Stimulated activated effector memory CD8-positive, alpha-beta T cell treated with anti-CD3 and anti-CD28 coated beads, Interleukin-12 subunit alpha, Interleukin-12 subunit beta, amount 100 ng/mL, for 72 hours (primary cell): Measurements from ENCODE around the gene ZNF282.

Experiments used
- ATAC-seq: fragments of 150-1000 bp; cut with Tn5 transposase; 2 replicates; pipeline ENCODE4 v1.10.0; 2021
- DNase-seq, 2 donors: peaks; one replicate each; pipeline ENCODE4 v3.0.0; 2021 to 2022; ENCODE audit warnings: low spot score in 2 of 2
- H3K27ac Mint-ChIP-seq: one replicate; pipeline ENCODE4 v1.8.0; 2022; ENCODE audit warnings: mild to moderate bottlenecking, mixed read lengths
- H3K36me3 Mint-ChIP-seq: one replicate; pipeline ENCODE4 v1.8.0; 2022; ENCODE audit warnings: mild to moderate bottlenecking, mixed read lengths
- H3K4me1 Mint-ChIP-seq: one replicate; pipeline ENCODE4 v1.8.0; 2022; ENCODE audit warnings: mixed read lengths
- H3K4me3 Mint-ChIP-seq: one replicate; pipeline ENCODE4 v1.8.0; 2022; ENCODE audit warnings: mild to moderate bottlenecking, mixed read lengths
- H3K9me3 Mint-ChIP-seq: one replicate; pipeline ENCODE4 v1.8.0; 2022; ENCODE audit warnings: mixed read lengths

Gene ZNF282

GRCh38 chr7:149205690-149206381 lies 10.5 kb downstream of the ZNF282 start:
- Mint-ChIP-seq H3K4me3 (no peak overlapping the region), H3K36me3 (peaks cover 100% of the 10 kb centered on the region), H3K27ac (no peak overlapping the region), H3K4me1 (peaks cover 75% of the 10 kb centered on the region), H3K9me3 (no peaks in the 10 kb centered on the region)
- no peak for ATAC-seq
- DNase-seq = no peak

- DNase-seq = no peak
- no peak for ATAC-seq
- Mint-ChIP-seq H3K9me3 (no peaks in the 10 kb centered on the region), H3K27ac (peak overlapping the region; percentile 98), H3K4me1 (peaks cover 64% of the 10 kb centered on the region), H3K36me3 (peaks cover 100% of the 10 kb centered on the region), H3K4me3 (peak overlapping the region; percentile 22)
Measured at GRCh38 chr7:149207324-149208035, 12.1 kb downstream of the ZNF282 start.

- H3K4me3 Mint-ChIP-seq = peak overlapping the region; percentile 60
- peak overlapping the region; percentile 98 for H3K27ac Mint-ChIP-seq
- DNase-seq (peak; percentile 83 to 97), ATAC-seq (peak; percentile 93)
- H3K4me1 Mint-ChIP-seq = peaks cover 50% of the 10 kb centered on the region
- H3K9me3 Mint-ChIP-seq = no peaks in the 10 kb centered on the region
- H3K36me3 Mint-ChIP-seq = peaks cover 100% of the 10 kb centered on the region
Measured at GRCh38 chr7:149209518-149210269, 14.3 kb downstream of the ZNF282 start.

- Mint-ChIP-seq H3K36me3 (peaks cover 100% of the 10 kb centered on the region), H3K4me3 (peak overlapping the region; percentile 60), H3K4me1 (peaks cover 47% of the 10 kb centered on the region), H3K9me3 (no peaks in the 10 kb centered on the region), H3K27ac (peak overlapping the region; percentile 98)
- ATAC-seq (no peak), DNase-seq (no peak)
Measured at GRCh38 chr7:149210551-149210950, 15.2 kb downstream of the ZNF282 start.

- Mint-ChIP-seq H3K27ac (peak overlapping the region; percentile 73), H3K4me1 (peaks cover 38% of the 10 kb centered on the region), H3K36me3 (peaks cover 100% of the 10 kb centered on the region), H3K9me3 (no peaks in the 10 kb centered on the region), H3K4me3 (no peak overlapping the region)
- DNase-seq (no peak), ATAC-seq (no peak)
Measured at GRCh38 chr7:149214020-149214720, 18.8 kb downstream of the ZNF282 start.

- no peak overlapping the region for H3K4me3 Mint-ChIP-seq
- ATAC-seq (no peak), DNase-seq (no peak)
- H3K4me1 Mint-ChIP-seq = peaks cover 26% of the 10 kb centered on the region
- H3K9me3 Mint-ChIP-seq = no peaks in the 10 kb centered on the region
- H3K36me3 Mint-ChIP-seq = peaks cover 100% of the 10 kb centered on the region
- no peak overlapping the region for H3K27ac Mint-ChIP-seq
Measured at GRCh38 chr7:149216402-149216801, 21.1 kb downstream of the ZNF282 start.

- Mint-ChIP-seq H3K27ac (peak overlapping the region; percentile 77), H3K9me3 (no peaks in the 10 kb centered on the region), H3K36me3 (peaks cover 100% of the 10 kb centered on the region), H3K4me1 (peaks cover 26% of the 10 kb centered on the region), H3K4me3 (no peak overlapping the region)
- DNase-seq (no peak), ATAC-seq (no peak)
Measured at GRCh38 chr7:149217570-149217969, 22.2 kb downstream of the ZNF282 start.

GRCh38 chr7:149218469-149219420 lies 23.4 kb downstream of the ZNF282 start:
- H3K4me3 Mint-ChIP-seq = no peak overlapping the region
- peaks cover 24% of the 10 kb centered on the region for H3K4me1 Mint-ChIP-seq
- peaks cover 100% of the 10 kb centered on the region for H3K36me3 Mint-ChIP-seq
- ATAC-seq = no peak
- H3K27ac Mint-ChIP-seq = peak overlapping the region; percentile 85
- DNase-seq = no peak
- no peaks in the 10 kb centered on the region for H3K9me3 Mint-ChIP-seq

- Mint-ChIP-seq H3K27ac (no peak overlapping the region), H3K9me3 (no peaks in the 10 kb centered on the region), H3K4me3 (no peak overlapping the region), H3K36me3 (peaks cover 93% of the 10 kb centered on the region), H3K4me1 (peaks cover 24% of the 10 kb centered on the region)
- DNase-seq (no peak), ATAC-seq (no peak)
Measured at GRCh38 chr7:149220534-149220933, 25.2 kb downstream of the ZNF282 start.

- Mint-ChIP-seq H3K9me3 (no peaks in the 10 kb centered on the region), H3K4me1 (peaks cover 14% of the 10 kb centered on the region), H3K36me3 (peaks cover 76% of the 10 kb centered on the region), H3K27ac (no peak overlapping the region), H3K4me3 (no peak overlapping the region)
- ATAC-seq (no peak), DNase-seq (no peak)
Measured at GRCh38 chr7:149223176-149223575, 27.8 kb downstream of the ZNF282 start.

- no peak for DNase-seq
- no peaks in the 10 kb centered on the region for H3K9me3 Mint-ChIP-seq
- no peak overlapping the region for H3K27ac Mint-ChIP-seq
- no peak for ATAC-seq
- H3K4me1 Mint-ChIP-seq = peaks cover 13% of the 10 kb centered on the region
- H3K36me3 Mint-ChIP-seq = peaks cover 71% of the 10 kb centered on the region
- no peak overlapping the region for H3K4me3 Mint-ChIP-seq
Measured at GRCh38 chr7:149223761-149224160, 28.4 kb downstream of the ZNF282 start.

- no peak overlapping the region for H3K4me3 Mint-ChIP-seq
- ATAC-seq (no peak), DNase-seq (no peak)
- no peak overlapping the region for H3K27ac Mint-ChIP-seq
- H3K9me3 Mint-ChIP-seq = no peaks in the 10 kb centered on the region
- H3K4me1 Mint-ChIP-seq = peaks cover 17% of the 10 kb centered on the region
- peaks cover 71% of the 10 kb centered on the region for H3K36me3 Mint-ChIP-seq
Measured at GRCh38 chr7:149224352-149224751, 29.0 kb downstream of the ZNF282 start.

- Mint-ChIP-seq H3K4me3 (no peak overlapping the region), H3K4me1 (peaks cover 16% of the 10 kb centered on the region), H3K9me3 (no peaks in the 10 kb centered on the region), H3K36me3 (peaks cover 71% of the 10 kb centered on the region), H3K27ac (peak overlapping the region; percentile 87)
- no peak for ATAC-seq
- no peak for DNase-seq
Measured at GRCh38 chr7:149225106-149225505, 29.8 kb downstream of the ZNF282 start.

- ATAC-seq (no peak), DNase-seq (no peak)
- no peaks in the 10 kb centered on the region for H3K9me3 Mint-ChIP-seq
- peaks cover 16% of the 10 kb centered on the region for H3K4me1 Mint-ChIP-seq
- peaks cover 65% of the 10 kb centered on the region for H3K36me3 Mint-ChIP-seq
- H3K4me3 Mint-ChIP-seq = no peak overlapping the region
- peak overlapping the region; percentile 87 for H3K27ac Mint-ChIP-seq
Measured at GRCh38 chr7:149225656-149226055, 30.3 kb downstream of the ZNF282 start.
